Hematopoietic multipotent progenitor cell treated with erythropoietin and hydrocortisone succinate and interleukin-3 and kit ligand, for 8 days (in vitro differentiated cells): ENCODE results near the gene TSSC4.

Experiments used
- DNase-seq: peaks from one replicate; pipeline ENCODE4 v3.0.0-alpha.2; 2015

Gene TSSC4

GRCh38 chr11:2451916-2452315 lies 51.4 kb downstream of the TSSC4 start:
- no peak for DNase-seq

GRCh38 chr11:2452321-2453012 lies 51.9 kb downstream of the TSSC4 start:
- no peak for DNase-seq

GRCh38 chr11:2453436-2453835 lies 52.9 kb downstream of the TSSC4 start:
- no peak for DNase-seq
